Measurements from ENCODE around the gene WIPF2. TPM values are rescaled to one million over a fixed set of nuclear protein-coding genes. Genes with fewer than 3 reads are reported as not detected.

The WIPF2 gene
- total RNA-seq, 1 donor from 2014 or later, result 11.2 TPM

GRCh38 chr17:40182606-40183005, 36.5 kb upstream of the WIPF2 start:
- intact Hi-C loops (cut with DNase I), result no loop called here
- DNase-seq (ENCODE audit: low spot score in 2 of 2), result no peak
- TF ChIP-seq CTCF (IDR thresholded peaks at IDR 0.05), result no peak
- Histone ChIP-seq H3K4me3 (no peak overlapping the region), H3K9me3 (no peaks in the 10 kb centered on the region), H3K27me3 (no peaks in the 10 kb centered on the region), H3K27ac (no peak overlapping the region), H3K4me1 (peaks cover 3 to 5% of the 10 kb centered on the region in 2 donors), H3K36me3 (peaks cover 0 to 5% of the 10 kb centered on the region in 2 donors)

GRCh38 chr17:40187238-40187637, 31.9 kb upstream of the WIPF2 start:
- DNase-seq (ENCODE audit: low spot score in 2 of 2), result no peak
- Histone ChIP-seq H3K36me3 (no peaks in the 10 kb centered on the region), H3K4me1 (peaks cover 0 to 6% of the 10 kb centered on the region in 2 donors), H3K27me3 (no peaks in the 10 kb centered on the region), H3K4me3 (no peak overlapping the region), H3K9me3 (no peaks in the 10 kb centered on the region), H3K27ac (no peak overlapping the region)
- intact Hi-C loops (cut with DNase I), result no loop called here
- TF ChIP-seq CTCF (IDR thresholded peaks at IDR 0.05), result no peak

- H3K9me3 ChIP-seq, result no peaks in the 10 kb centered on the region
- intact Hi-C loops (cut with DNase I), result no loop called here
Observed at GRCh38 chr17:40188694-40189093, 30.4 kb upstream of the WIPF2 start.

GRCh38 chr17:40190197-40191021, 28.7 kb upstream of the WIPF2 start:
- no peaks in the 10 kb centered on the region for H3K27me3 ChIP-seq
- H3K27ac ChIP-seq, result no peak overlapping the region
- peaks cover 0 to 6% of the 10 kb centered on the region in 2 donors for H3K4me1 ChIP-seq
- no peaks in the 10 kb centered on the region for H3K36me3 ChIP-seq
- peak overlapping the region in 1 of 2 donors; percentile 64 for H3K4me3 ChIP-seq
- H3K9me3 ChIP-seq, result no peaks in the 10 kb centered on the region
- intact Hi-C loops (cut with DNase I), result loop anchor here (2.0 kb wide), 1 partner anchor 178 kb away; no protein-coding TSS in a partner anchor
- DNase-seq (ENCODE audit: low spot score in 2 of 2), result no peak
- TF ChIP-seq CTCF (IDR thresholded peaks at IDR 0.05), result peak in 2 of 3 experiments; percentile 6 to 26

More at GRCh38 chr17:40188694-40189093, 30.4 kb upstream of the WIPF2 start:
- Histone ChIP-seq H3K36me3 (no peaks in the 10 kb centered on the region), H3K4me1 (peaks cover 0 to 6% of the 10 kb centered on the region in 2 donors), H3K4me3 (no peak overlapping the region), H3K27ac (no peak overlapping the region), H3K27me3 (no peaks in the 10 kb centered on the region)
- DNase-seq (ENCODE audit: low spot score in 2 of 2), result no peak
- no peak for TF ChIP-seq CTCF (IDR thresholded peaks at IDR 0.05)

- TF ChIP-seq CTCF (IDR thresholded peaks at IDR 0.05), result peak; percentile 58 to 65 (median 61)
- peaks cover 0 to 6% of the 10 kb centered on the region in 2 donors for H3K4me1 ChIP-seq
- H3K9me3 ChIP-seq, result no peaks in the 10 kb centered on the region
- H3K27ac ChIP-seq, result peak overlapping the region in 1 of 2 donors; percentile 41
- no peaks in the 10 kb centered on the region for H3K36me3 ChIP-seq
- intact Hi-C loops (cut with DNase I), result loop anchor here (2.0 kb wide), 1 partner anchor 179 kb away; no protein-coding TSS in a partner anchor
- H3K4me3 ChIP-seq, result peak overlapping the region; percentile 57 to 64
- no peaks in the 10 kb centered on the region for H3K27me3 ChIP-seq
- peak; percentile 31 to 87 for DNase-seq (ENCODE audit: low spot score in 2 of 2)
Observed at GRCh38 chr17:40191237-40192208, 27.6 kb upstream of the WIPF2 start.

Measured in ascending aorta (tissue), 2 donors.